HCT116 (cell line): ENCODE data around the gene BOC. TPM values are rescaled to one million over a fixed set of nuclear protein-coding genes. Genes with fewer than 3 reads are reported as not detected.

ENCODE experiments used
- ATAC-seq: fragments of 200-7000 bp; cut with Tn5 transposase; 2 replicates; pipeline ENCODE4 v1.9.1; 2020; ENCODE audit warnings: mild to moderate bottlenecking, moderate library complexity
- BruUV-seq: library from RNA; stranded (reverse); fragments of 400-500 nt; replicated peaks from 2 replicates; lab custom pipeline; 2021; lab: Mats Ljungman, UMichigan
- CTCF ChIA-PET: fragments of 300-600 bp; sonication (Branson Sonifier 250); formaldehyde crosslinking; loops from one replicate; lab custom pipeline; 2021; ENCODE audit warnings: antibody characterized with exemption; lab: Charles Lee
- POLR2A ChIA-PET: fragments of 300-600, 350-600 bp; sonication (Branson Sonifier 250); formaldehyde crosslinking; loops from one replicate; lab custom pipeline; 2021; ENCODE audit warnings: antibody characterized with exemption; lab: Charles Lee
- RAD21 ChIA-PET, 2 experiments: fragments of 300-600 bp; sonication (Branson Sonifier 250); formaldehyde crosslinking; loops; one replicate each; lab custom pipeline; 2023; ENCODE audit warnings: low total read pairs in 2 of 2; ENCODE audit not compliant: uncharacterized antibody in 2 of 2, unreplicated experiment in 2 of 2, low non-redundant PET in 1 of 2; lab: Charles Lee
- DNase-seq: peaks from one replicate; pipeline ENCODE4 v3.0.0-alpha.2; 2010; ENCODE audit warnings: low read depth, low spot score
- H2AFZ ChIP-seq: fragments of 200-600 bp; shearing (Covaris generic), sonication (generic); 2 replicates; pipeline ENCODE4 v1.6.1; 2017; ENCODE audit warnings: low read depth, mixed run types, mixed read lengths, antibody characterized with exemption, low read length; ENCODE audit not compliant: poor library complexity, severe bottlenecking
- H3K27ac ChIP-seq: 2 replicates; pipeline ENCODE4 v1.5.1; 2012; ENCODE audit warnings: low read depth, low read length
- H3K27me3 ChIP-seq: fragments of 200-600 bp; sonication (generic); 2 replicates; pipeline ENCODE4 v1.6.1; 2016; ENCODE audit warnings: mixed run types, low read length, mixed read lengths; ENCODE audit not compliant: insufficient read depth
- H3K36me3 ChIP-seq, 2 experiments: fragments of 200-500 bp in 1 of 2; fragments of 200-600 bp in 1 of 2; sonication (Bioruptor generic) in 1 of 2; sonication (generic) in 1 of 2; 2 replicates each; pipeline versions ENCODE4 v1.5.1 to v1.6.1; 2014 to 2016; ENCODE audit warnings: low read length in 2 of 2, inconsistent platforms in 1 of 2, mixed read lengths in 1 of 2, mixed run types in 1 of 2; ENCODE audit not compliant: insufficient read depth in 2 of 2, control insufficient read depth in 1 of 2
- H3K4me1 ChIP-seq, 2 experiments: fragments of 200-600 bp in 1 of 2; sonication (generic) in 1 of 2; 2 replicates each; pipeline versions ENCODE4 v1.5.1 to v1.6.1; 2012 to 2017; ENCODE audit warnings: low read length in 2 of 2, inconsistent platforms in 1 of 2, mild to moderate bottlenecking in 1 of 2, mixed read lengths in 1 of 2, mixed run types in 1 of 2, moderate library complexity in 1 of 2; ENCODE audit not compliant: insufficient read depth in 2 of 2, control insufficient read depth in 1 of 2
- H3K4me2 ChIP-seq: fragments of 200-600 bp; sonication (generic); 2 replicates; pipeline ENCODE4 v1.6.1; 2017; ENCODE audit warnings: mixed run types, low read length, mixed read lengths
- H3K4me3 ChIP-seq, 2 experiments: fragments of 200-600 bp in 1 of 2; sonication (generic) in 1 of 2; replicated peaks in 1 of 2; 2 replicates each; pipeline ENCODE4 v1.5.1; 2011 to 2016; ENCODE audit warnings: low read length in 2 of 2, control low read depth in 1 of 2, low read depth in 1 of 2, mild to moderate bottlenecking in 1 of 2, mixed read lengths in 1 of 2, mixed run types in 1 of 2
- H3K79me2 ChIP-seq: fragments of 200-600 bp; sonication (generic); 2 replicates; pipeline ENCODE4 v1.6.1; 2017; ENCODE audit warnings: mild to moderate bottlenecking, mixed run types, low read length, moderate library complexity, mixed read lengths; ENCODE audit not compliant: insufficient read depth
- H3K9ac ChIP-seq: fragments of 200-600 bp; sonication (generic); 2 replicates; pipeline ENCODE4 v1.6.1; 2016; ENCODE audit warnings: low read length, mixed read lengths
- H3K9me2 ChIP-seq: fragments of 200-600 bp; sonication (generic), shearing (Covaris generic); 2 replicates; pipeline ENCODE4 v1.6.1; 2017; ENCODE audit warnings: mixed run types, mild to moderate bottlenecking, moderate library complexity; ENCODE audit not compliant: insufficient read depth
- H3K9me3 ChIP-seq, 2 experiments: fragments of 200-500 bp in 1 of 2; fragments of 200-600 bp in 1 of 2; sonication (Bioruptor generic) in 1 of 2; sonication (generic) in 1 of 2; 2 replicates each; pipeline ENCODE4 v1.6.1; 2014 to 2017; ENCODE audit warnings: low read length in 2 of 2, mixed read lengths in 2 of 2, inconsistent platforms in 1 of 2, low read depth in 1 of 2, mild to moderate bottlenecking in 1 of 2, mixed run types in 1 of 2, moderate library complexity in 1 of 2; ENCODE audit not compliant: control insufficient read depth in 1 of 2, insufficient read depth in 1 of 2
- H4K20me1 ChIP-seq: fragments of 200-600 bp; sonication (generic), shearing (Covaris generic); 2 replicates; pipeline ENCODE4 v1.6.1; 2017; ENCODE audit warnings: mixed run types, mild to moderate bottlenecking, moderate library complexity; ENCODE audit not compliant: insufficient read depth
- CBX3 ChIP-seq: IDR thresholded peaks from 2 replicates; pipeline ENCODE4 v1.6.1; 2012; ENCODE audit warnings: low read depth
- EZH2phosphoT487 ChIP-seq: fragments of 200-600 bp; IDR thresholded peaks from 2 replicates; pipeline ENCODE4 v1.6.1; 2018; ENCODE audit warnings: antibody characterized with exemption, borderline replicate concordance
- FOSL1 ChIP-seq: IDR thresholded peaks from 2 replicates; pipeline ENCODE4 v1.6.1; 2012; ENCODE audit warnings: low read depth
- POLR2AphosphoS5 ChIP-seq: IDR thresholded peaks from 2 replicates; pipeline ENCODE4 v1.6.1; 2011; ENCODE audit warnings: mild to moderate bottlenecking, low read depth, low read length, moderate library complexity
- SIN3A ChIP-seq: IDR thresholded peaks from 2 replicates; pipeline ENCODE4 v1.6.1; 2012; ENCODE audit warnings: low read depth
- SP1 ChIP-seq: IDR thresholded peaks from 2 replicates; pipeline ENCODE4 v1.6.1; 2012; ENCODE audit warnings: low read depth
- YY1 ChIP-seq: IDR thresholded peaks from 2 replicates; pipeline ENCODE4 v1.6.1; 2011; ENCODE audit warnings: low read length, low read depth, moderate library complexity, mild to moderate bottlenecking; ENCODE audit not compliant: insufficient replicate concordance; ENCODE audit errors: extremely low read depth
- ZNF274 ChIP-seq: fragments of 200-500 bp; sonication (Bioruptor generic); IDR thresholded peaks from 2 replicates; pipeline ENCODE4 v1.6.1; 2014; ENCODE audit warnings: mild to moderate bottlenecking, low read depth, low read length, inconsistent platforms
- intact Hi-C: fragments of 100-400 bp; cut with micrococcal nuclease; formaldehyde crosslinking; loops from 2 replicates; pipeline ENCODE4 v1.10.0; 2022
- total RNA-seq: library from RNA; stranded (reverse); gene quantifications from one replicate; pipeline ENCODE4 v1.2.1, GENCODE V29; 2021; ENCODE audit not compliant: unreplicated experiment
- TF ChIP-seq, protein P1 (sequence below): IDR thresholded peaks from 2 replicates; pipeline ENCODE4 v1.6.1; 2011; ENCODE audit warnings: mild to moderate bottlenecking, low read length, moderate library complexity; ENCODE audit not compliant: insufficient replicate concordance; ENCODE audit errors: extremely low read depth
- TF ChIP-seq, protein P2 (sequence below): IDR thresholded peaks from 2 replicates; pipeline ENCODE4 v1.6.1; 2012
- TF ChIP-seq, protein P3 (sequence below): IDR thresholded peaks from 2 replicates; pipeline ENCODE4 v1.6.1; 2012; ENCODE audit warnings: low read depth
- TF ChIP-seq, protein P4 (sequence below), 3 experiments: fragments of 200-600 bp in 1 of 3; sonication (generic) in 1 of 3; IDR thresholded peaks in 2 of 3; conservative IDR thresholded peaks in 1 of 3; 2 replicates each; pipeline ENCODE4 v1.5.1; 2012 to 2017; ENCODE audit warnings: low read depth in 2 of 3, low read length in 2 of 3, antibody characterized with exemption in 1 of 3, borderline replicate concordance in 1 of 3, control low read depth in 1 of 3, mild to moderate bottlenecking in 1 of 3, mixed read lengths in 1 of 3, mixed run types in 1 of 3, moderate library complexity in 1 of 3; ENCODE audit not compliant: insufficient read depth in 1 of 3

Gene BOC
- total RNA-seq, 1 experiment from 2014 or later = 3.3 TPM

DNA sequence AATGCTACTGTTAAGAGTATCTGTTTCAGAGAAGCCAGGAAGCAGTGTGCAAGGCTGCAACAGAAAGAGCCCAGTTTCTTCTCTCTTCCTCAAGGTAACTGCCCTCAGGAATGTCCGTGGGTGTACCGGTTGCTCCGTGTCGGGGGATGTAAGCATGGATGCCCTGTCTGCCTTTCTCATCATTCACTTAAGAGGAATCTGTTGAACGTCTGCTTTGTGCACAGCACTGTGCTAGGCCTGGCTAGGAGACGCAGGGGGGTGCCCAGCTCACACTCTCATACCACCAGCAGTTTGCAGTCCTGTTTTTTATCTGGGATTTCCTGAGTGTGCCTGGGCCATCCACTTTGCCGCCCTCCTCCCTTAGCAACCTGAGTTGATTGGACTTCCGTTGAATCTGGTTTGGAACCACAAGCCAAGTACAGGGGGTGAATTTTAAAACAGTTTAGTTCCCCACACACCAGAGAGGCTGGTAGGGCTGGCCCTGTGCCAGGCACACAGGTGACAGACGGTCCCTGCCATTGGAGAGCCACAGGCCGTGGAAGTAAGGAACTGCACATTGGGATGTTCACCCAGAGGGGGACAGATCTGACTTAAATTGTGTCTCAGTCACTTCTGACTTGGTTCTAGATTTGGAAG lies 11.2 kb downstream of the BOC start (continued):
- TF ChIP-seq, protein P1, sequence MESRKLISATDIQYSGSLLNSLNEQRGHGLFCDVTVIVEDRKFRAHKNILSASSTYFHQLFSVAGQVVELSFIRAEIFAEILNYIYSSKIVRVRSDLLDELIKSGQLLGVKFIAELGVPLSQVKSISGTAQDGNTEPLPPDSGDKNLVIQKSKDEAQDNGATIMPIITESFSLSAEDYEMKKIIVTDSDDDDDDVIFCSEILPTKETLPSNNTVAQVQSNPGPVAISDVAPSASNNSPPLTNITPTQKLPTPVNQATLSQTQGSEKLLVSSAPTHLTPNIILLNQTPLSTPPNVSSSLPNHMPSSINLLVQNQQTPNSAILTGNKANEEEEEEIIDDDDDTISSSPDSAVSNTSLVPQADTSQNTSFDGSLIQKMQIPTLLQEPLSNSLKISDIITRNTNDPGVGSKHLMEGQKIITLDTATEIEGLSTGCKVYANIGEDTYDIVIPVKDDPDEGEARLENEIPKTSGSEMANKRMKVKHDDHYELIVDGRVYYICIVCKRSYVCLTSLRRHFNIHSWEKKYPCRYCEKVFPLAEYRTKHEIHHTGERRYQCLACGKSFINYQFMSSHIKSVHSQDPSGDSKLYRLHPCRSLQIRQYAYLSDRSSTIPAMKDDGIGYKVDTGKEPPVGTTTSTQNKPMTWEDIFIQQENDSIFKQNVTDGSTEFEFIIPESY = no peak
- TF ChIP-seq ZNF274 (no peak), SP1 (no peak), YY1 (no peak)

DNA sequence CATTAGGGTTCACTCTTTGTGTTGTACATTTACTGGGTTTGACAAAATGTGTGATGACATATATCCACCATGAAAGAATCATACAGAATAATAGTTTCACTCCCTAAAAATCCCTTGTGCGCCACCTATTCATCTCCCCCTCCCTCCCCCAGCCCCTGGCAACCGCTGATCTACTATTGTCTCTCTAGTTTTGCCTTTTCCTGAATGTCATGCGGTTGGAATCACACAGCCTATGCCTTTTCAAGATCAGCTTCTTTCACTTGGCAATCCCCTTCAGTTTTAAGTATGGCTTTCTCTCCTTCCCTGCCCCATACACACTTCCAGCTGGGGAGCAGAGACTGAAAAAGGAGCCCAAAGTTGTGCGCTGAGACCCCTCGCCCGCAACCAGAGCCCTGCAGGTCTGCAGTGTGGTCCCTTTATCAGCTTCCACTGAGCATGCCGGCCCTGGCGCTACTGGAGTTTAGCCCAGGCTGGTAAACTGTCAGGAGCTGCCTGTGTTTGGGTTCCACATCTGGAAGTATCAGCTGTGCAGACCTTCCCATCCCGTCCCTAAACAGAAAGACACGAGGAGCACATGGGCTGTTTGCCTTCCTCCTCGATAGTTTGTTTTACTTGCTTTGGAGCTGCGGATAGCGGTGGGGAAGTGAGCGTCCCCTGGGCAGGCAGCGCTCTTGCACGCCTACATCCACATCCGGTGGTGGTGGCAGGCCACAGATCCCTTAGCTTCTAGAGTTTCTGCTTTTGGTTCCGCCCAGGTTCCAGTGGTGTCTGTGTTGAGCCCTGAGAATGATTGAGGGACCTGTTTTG lies 12.3 kb downstream of the BOC start:
- no TSS peak for BruUV-seq
- no peak overlapping the region for H3K4me2 ChIP-seq
- H3K27ac ChIP-seq = no peak overlapping the region
- no peaks in the 10 kb centered on the region for H3K79me2 ChIP-seq
- DNase-seq (no peak), ATAC-seq (no peak)
- ChIA-PET POLR2A (no interaction called here), CTCF (no interaction called here), RAD21 (no interaction called here)
- no peak overlapping the region for H3K9ac ChIP-seq
- TF ChIP-seq POLR2AphosphoS5 = no peak
- TF ChIP-seq SP1 = no peak
- TF ChIP-seq, protein P2, sequence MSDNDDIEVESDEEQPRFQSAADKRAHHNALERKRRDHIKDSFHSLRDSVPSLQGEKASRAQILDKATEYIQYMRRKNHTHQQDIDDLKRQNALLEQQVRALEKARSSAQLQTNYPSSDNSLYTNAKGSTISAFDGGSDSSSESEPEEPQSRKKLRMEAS = no peak
- TF ChIP-seq CBX3 = no peak
- TF ChIP-seq SIN3A = no peak
- TF ChIP-seq, protein P3, sequence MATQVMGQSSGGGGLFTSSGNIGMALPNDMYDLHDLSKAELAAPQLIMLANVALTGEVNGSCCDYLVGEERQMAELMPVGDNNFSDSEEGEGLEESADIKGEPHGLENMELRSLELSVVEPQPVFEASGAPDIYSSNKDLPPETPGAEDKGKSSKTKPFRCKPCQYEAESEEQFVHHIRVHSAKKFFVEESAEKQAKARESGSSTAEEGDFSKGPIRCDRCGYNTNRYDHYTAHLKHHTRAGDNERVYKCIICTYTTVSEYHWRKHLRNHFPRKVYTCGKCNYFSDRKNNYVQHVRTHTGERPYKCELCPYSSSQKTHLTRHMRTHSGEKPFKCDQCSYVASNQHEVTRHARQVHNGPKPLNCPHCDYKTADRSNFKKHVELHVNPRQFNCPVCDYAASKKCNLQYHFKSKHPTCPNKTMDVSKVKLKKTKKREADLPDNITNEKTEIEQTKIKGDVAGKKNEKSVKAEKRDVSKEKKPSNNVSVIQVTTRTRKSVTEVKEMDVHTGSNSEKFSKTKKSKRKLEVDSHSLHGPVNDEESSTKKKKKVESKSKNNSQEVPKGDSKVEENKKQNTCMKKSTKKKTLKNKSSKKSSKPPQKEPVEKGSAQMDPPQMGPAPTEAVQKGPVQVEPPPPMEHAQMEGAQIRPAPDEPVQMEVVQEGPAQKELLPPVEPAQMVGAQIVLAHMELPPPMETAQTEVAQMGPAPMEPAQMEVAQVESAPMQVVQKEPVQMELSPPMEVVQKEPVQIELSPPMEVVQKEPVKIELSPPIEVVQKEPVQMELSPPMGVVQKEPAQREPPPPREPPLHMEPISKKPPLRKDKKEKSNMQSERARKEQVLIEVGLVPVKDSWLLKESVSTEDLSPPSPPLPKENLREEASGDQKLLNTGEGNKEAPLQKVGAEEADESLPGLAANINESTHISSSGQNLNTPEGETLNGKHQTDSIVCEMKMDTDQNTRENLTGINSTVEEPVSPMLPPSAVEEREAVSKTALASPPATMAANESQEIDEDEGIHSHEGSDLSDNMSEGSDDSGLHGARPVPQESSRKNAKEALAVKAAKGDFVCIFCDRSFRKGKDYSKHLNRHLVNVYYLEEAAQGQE = no peak
- TF ChIP-seq, protein P4, sequence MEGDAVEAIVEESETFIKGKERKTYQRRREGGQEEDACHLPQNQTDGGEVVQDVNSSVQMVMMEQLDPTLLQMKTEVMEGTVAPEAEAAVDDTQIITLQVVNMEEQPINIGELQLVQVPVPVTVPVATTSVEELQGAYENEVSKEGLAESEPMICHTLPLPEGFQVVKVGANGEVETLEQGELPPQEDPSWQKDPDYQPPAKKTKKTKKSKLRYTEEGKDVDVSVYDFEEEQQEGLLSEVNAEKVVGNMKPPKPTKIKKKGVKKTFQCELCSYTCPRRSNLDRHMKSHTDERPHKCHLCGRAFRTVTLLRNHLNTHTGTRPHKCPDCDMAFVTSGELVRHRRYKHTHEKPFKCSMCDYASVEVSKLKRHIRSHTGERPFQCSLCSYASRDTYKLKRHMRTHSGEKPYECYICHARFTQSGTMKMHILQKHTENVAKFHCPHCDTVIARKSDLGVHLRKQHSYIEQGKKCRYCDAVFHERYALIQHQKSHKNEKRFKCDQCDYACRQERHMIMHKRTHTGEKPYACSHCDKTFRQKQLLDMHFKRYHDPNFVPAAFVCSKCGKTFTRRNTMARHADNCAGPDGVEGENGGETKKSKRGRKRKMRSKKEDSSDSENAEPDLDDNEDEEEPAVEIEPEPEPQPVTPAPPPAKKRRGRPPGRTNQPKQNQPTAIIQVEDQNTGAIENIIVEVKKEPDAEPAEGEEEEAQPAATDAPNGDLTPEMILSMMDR (IDR thresholded peaks at IDR 0.05 in 2 of 3, conservative IDR thresholded peaks at IDR 0.05 in 1 of 3; ENCODE audit: borderline replicate concordance in 1 of 3, insufficient read depth in 1 of 3, low read depth in 2 of 3, low read length in 2 of 3) = no peak
- TF ChIP-seq EZH2phosphoT487 = no peak
- no peak for TF ChIP-seq YY1
- no peak for TF ChIP-seq FOSL1
- intact Hi-C loops = no loop called here
- no peaks in the 10 kb centered on the region for H3K9me3 ChIP-seq
- no peaks in the 10 kb centered on the region for H4K20me1 ChIP-seq
- H3K27me3 ChIP-seq = no peaks in the 10 kb centered on the region
- no peaks in the 10 kb centered on the region for H3K9me2 ChIP-seq
- no peaks in the 10 kb centered on the region for H3K4me1 ChIP-seq
- no peak overlapping the region for H2AFZ ChIP-seq
- no peaks in the 10 kb centered on the region for H3K36me3 ChIP-seq
- H3K4me3 ChIP-seq = no peak overlapping the region
